ENCODE data around the gene CNDP1. TPM values are rescaled to one million over a fixed set of nuclear protein-coding genes. Genes with fewer than 3 reads are reported as not detected.

The CNDP1 gene
- total RNA-seq, 1 donor from 2014 or later, result not detected

GRCh38 chr18:74597034-74597661 lies 62.8 kb downstream of the CNDP1 start:
- peak overlapping the region; percentile 100 for H2AFZ ChIP-seq (replicated peaks)

GRCh38 chr18:74597662-74598349 lies 63.5 kb downstream of the CNDP1 start, which contains the start of gene ZNF407:
TSS of gene ZNF407 (plus strand) at chr18:74597870. CDS start at chr18:74631020, 33,150 bp downstream.
- H3K4me1 ChIP-seq, result peaks cover 16% of the 10 kb centered on the region
- TF ChIP-seq CTCF (IDR thresholded peaks at IDR 0.05) (no peak), EZH2phosphoT487 (IDR thresholded peaks at IDR 0.05) (no peak), EZH2 (IDR thresholded peaks at IDR 0.05) (no peak)
- peak within 1 kb of the TSS; percentile 83 for H3K4me2 ChIP-seq
- peaks cover 45% of the 10 kb centered on the region for H3K79me2 ChIP-seq (ENCODE audit: low read depth)
- no peaks in the 10 kb centered on the region for H3K27me3 ChIP-seq
- H3K27ac Mint-ChIP-seq, result peak within 1 kb of the TSS; percentile 98
- peak within 1 kb of the TSS; percentile 91 for H3K9ac ChIP-seq
- H3K9me3 Mint-ChIP-seq, result no peaks in the 10 kb centered on the region
- peak; percentile 95 for DNase-seq (ENCODE audit: low spot score)
- H3K4me3 ChIP-seq, result peak within 1 kb of the TSS; percentile 93
- H3K4me3 Mint-ChIP-seq, result peak within 1 kb of the TSS; percentile 95
- H3K36me3 ChIP-seq, result no peaks in the 10 kb centered on the region
- H3K36me3 Mint-ChIP-seq, result peaks cover 12% of the 10 kb centered on the region
- H2AFZ ChIP-seq (replicated peaks), result peak within 1 kb of the TSS; percentile 100
- H3K27me3 Mint-ChIP-seq (ENCODE audit: insufficient read depth, low read depth), result peaks cover 2% of the 10 kb centered on the region
- H3K27ac ChIP-seq, result peak within 1 kb of the TSS; percentile 91
- H3F3A ChIP-seq (ENCODE audit: low read depth), result no peaks in the 10 kb centered on the region
- peaks cover 21% of the 10 kb centered on the region for H3K4me1 Mint-ChIP-seq
- H4K20me1 ChIP-seq (ENCODE audit: low read depth), result no peaks in the 10 kb centered on the region
- H3K9me3 ChIP-seq (ENCODE audit: low read depth), result no peaks in the 10 kb centered on the region

More at GRCh38 chr18:74597034-74597661, 62.8 kb downstream of the CNDP1 start:
- Histone ChIP-seq H3K4me1 (peaks cover 16% of the 10 kb centered on the region), H3K9ac (peak overlapping the region; percentile 91), H3F3A (ENCODE audit: low read depth) (no peaks in the 10 kb centered on the region), H4K20me1 (ENCODE audit: low read depth) (no peaks in the 10 kb centered on the region), H3K9me3 (ENCODE audit: low read depth) (no peaks in the 10 kb centered on the region), H3K36me3 (no peaks in the 10 kb centered on the region), H3K79me2 (ENCODE audit: low read depth) (peaks cover 44% of the 10 kb centered on the region), H3K4me2 (peak overlapping the region; percentile 83), H3K27ac (peak overlapping the region; percentile 91), H3K4me3 (peak overlapping the region; percentile 93), H3K27me3 (no peaks in the 10 kb centered on the region)
- Mint-ChIP-seq H3K4me1 (peaks cover 21% of the 10 kb centered on the region), H3K36me3 (peaks cover 12% of the 10 kb centered on the region), H3K27ac (peak overlapping the region; percentile 98), H3K4me3 (peak overlapping the region; percentile 95), H3K9me3 (no peaks in the 10 kb centered on the region), H3K27me3 (ENCODE audit: insufficient read depth, low read depth) (peaks cover 2% of the 10 kb centered on the region)
- no peak for TF ChIP-seq CTCF (IDR thresholded peaks at IDR 0.05)
- TF ChIP-seq EZH2 (IDR thresholded peaks at IDR 0.05), result no peak
- TF ChIP-seq EZH2phosphoT487 (IDR thresholded peaks at IDR 0.05), result no peak
- peak; percentile 79 for DNase-seq (ENCODE audit: low spot score)

GRCh38 chr18:74598350-74599001 lies 64.2 kb downstream of the CNDP1 start:
- Histone ChIP-seq H2AFZ (replicated peaks) (peak overlapping the region; percentile 100), H3K79me2 (ENCODE audit: low read depth) (peaks cover 49% of the 10 kb centered on the region)
- H3K4me1 Mint-ChIP-seq, result peaks cover 21% of the 10 kb centered on the region

More at GRCh38 chr18:74598350-74599001, 64.2 kb downstream of the CNDP1 start:
- peak overlapping the region; percentile 93 for H3K4me3 ChIP-seq
- H3K9me3 ChIP-seq (ENCODE audit: low read depth), result no peaks in the 10 kb centered on the region
- no peaks in the 10 kb centered on the region for H3K9me3 Mint-ChIP-seq
- no peaks in the 10 kb centered on the region for H3K36me3 ChIP-seq
- H3K9ac ChIP-seq, result peak overlapping the region; percentile 91
- peak overlapping the region; percentile 91 for H3K27ac ChIP-seq
- peak overlapping the region; percentile 83 for H3K4me2 ChIP-seq
- H3K27me3 Mint-ChIP-seq (ENCODE audit: insufficient read depth, low read depth), result peaks cover 2% of the 10 kb centered on the region
- H3K4me1 ChIP-seq, result peaks cover 16% of the 10 kb centered on the region
- TF ChIP-seq CTCF (IDR thresholded peaks at IDR 0.05), result peak; percentile 26
- no peak for TF ChIP-seq EZH2phosphoT487 (IDR thresholded peaks at IDR 0.05)
- TF ChIP-seq EZH2 (IDR thresholded peaks at IDR 0.05), result no peak
- peak; percentile 76 for DNase-seq (ENCODE audit: low spot score)
- H4K20me1 ChIP-seq (ENCODE audit: low read depth), result no peaks in the 10 kb centered on the region
- H3F3A ChIP-seq (ENCODE audit: low read depth), result no peaks in the 10 kb centered on the region
- H3K4me3 Mint-ChIP-seq, result peak overlapping the region; percentile 95
- no peaks in the 10 kb centered on the region for H3K27me3 ChIP-seq
- no peak overlapping the region for H3K27ac Mint-ChIP-seq
- peaks cover 12% of the 10 kb centered on the region for H3K36me3 Mint-ChIP-seq
